ENCODE data around the gene PI16. TPM values are rescaled to one million over a fixed set of nuclear protein-coding genes. Genes with fewer than 3 reads are reported as not detected.

PI16 gene
- total RNA-seq, 2 donors from 2014 or later: 1.2 to 2.6 TPM

DNA sequence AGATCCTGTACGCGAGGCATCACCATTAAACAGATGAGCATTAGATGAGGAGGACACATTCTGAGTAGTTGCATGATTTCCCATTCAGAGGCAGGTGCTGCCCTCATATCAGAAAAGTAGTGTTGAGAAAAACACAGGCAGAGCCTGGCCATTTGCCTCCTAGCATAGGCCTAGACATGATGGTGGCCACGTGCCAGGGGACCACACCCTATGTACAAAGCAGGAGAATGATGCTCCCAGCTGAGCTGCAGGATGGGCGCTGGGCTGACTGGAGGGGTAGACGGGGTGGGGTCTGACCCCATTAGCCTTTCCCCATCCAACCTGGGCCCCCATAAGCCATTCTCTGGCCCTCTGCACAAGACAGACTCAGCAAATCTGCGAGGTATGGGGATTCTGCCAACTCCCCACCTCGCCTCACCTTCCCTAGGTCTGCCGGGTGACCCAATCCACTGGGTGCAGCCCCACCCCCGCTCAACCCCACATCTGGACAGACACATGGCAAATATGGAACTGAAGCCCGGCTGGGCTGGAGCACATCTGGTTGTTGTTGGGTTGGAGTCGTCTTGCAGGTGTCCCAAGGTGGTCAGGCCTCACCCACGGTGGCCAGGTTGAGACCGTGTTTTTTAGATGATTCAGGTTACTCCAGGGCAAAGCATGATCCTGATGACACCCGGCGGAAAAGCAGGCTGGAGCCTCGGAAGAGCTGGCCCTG lies 13.9 kb downstream of the PI16 start:
- H3K9ac ChIP-seq (ENCODE audit: low read depth in 2 of 2, low read length in 2 of 2): no peak overlapping the region
- no peaks in the 10 kb centered on the region for H3K9me3 ChIP-seq
- no peaks in the 10 kb centered on the region for H3K4me1 ChIP-seq
- H3K27me3 ChIP-seq: no peaks in the 10 kb centered on the region
- no peak overlapping the region for H3K4me3 ChIP-seq
- H3K36me3 ChIP-seq: peaks cover 25% of the 10 kb centered on the region
- DNase-seq: peak; percentile 45
- H3K27ac ChIP-seq: no peak overlapping the region
- TF ChIP-seq, protein P1, sequence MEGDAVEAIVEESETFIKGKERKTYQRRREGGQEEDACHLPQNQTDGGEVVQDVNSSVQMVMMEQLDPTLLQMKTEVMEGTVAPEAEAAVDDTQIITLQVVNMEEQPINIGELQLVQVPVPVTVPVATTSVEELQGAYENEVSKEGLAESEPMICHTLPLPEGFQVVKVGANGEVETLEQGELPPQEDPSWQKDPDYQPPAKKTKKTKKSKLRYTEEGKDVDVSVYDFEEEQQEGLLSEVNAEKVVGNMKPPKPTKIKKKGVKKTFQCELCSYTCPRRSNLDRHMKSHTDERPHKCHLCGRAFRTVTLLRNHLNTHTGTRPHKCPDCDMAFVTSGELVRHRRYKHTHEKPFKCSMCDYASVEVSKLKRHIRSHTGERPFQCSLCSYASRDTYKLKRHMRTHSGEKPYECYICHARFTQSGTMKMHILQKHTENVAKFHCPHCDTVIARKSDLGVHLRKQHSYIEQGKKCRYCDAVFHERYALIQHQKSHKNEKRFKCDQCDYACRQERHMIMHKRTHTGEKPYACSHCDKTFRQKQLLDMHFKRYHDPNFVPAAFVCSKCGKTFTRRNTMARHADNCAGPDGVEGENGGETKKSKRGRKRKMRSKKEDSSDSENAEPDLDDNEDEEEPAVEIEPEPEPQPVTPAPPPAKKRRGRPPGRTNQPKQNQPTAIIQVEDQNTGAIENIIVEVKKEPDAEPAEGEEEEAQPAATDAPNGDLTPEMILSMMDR (IDR thresholded peaks at IDR 0.05): no peak
- intact Hi-C loops (cut with DNase I): no loop called here

- Histone ChIP-seq H3K27ac (no peak overlapping the region), H3K4me1 (no peaks in the 10 kb centered on the region), H3K9ac (ENCODE audit: low read depth in 2 of 2, low read length in 2 of 2) (no peak overlapping the region), H3K9me3 (no peaks in the 10 kb centered on the region), H3K36me3 (peaks cover 30% of the 10 kb centered on the region), H3K4me3 (no peak overlapping the region), H3K27me3 (no peaks in the 10 kb centered on the region)
- intact Hi-C loops (cut with DNase I): no loop called here
- DNase-seq: no peak
- TF ChIP-seq, protein P1 (IDR thresholded peaks at IDR 0.05): no peak
Measured at GRCh38 chr6:36969240-36969691, 14.7 kb downstream of the PI16 start.

DNA sequence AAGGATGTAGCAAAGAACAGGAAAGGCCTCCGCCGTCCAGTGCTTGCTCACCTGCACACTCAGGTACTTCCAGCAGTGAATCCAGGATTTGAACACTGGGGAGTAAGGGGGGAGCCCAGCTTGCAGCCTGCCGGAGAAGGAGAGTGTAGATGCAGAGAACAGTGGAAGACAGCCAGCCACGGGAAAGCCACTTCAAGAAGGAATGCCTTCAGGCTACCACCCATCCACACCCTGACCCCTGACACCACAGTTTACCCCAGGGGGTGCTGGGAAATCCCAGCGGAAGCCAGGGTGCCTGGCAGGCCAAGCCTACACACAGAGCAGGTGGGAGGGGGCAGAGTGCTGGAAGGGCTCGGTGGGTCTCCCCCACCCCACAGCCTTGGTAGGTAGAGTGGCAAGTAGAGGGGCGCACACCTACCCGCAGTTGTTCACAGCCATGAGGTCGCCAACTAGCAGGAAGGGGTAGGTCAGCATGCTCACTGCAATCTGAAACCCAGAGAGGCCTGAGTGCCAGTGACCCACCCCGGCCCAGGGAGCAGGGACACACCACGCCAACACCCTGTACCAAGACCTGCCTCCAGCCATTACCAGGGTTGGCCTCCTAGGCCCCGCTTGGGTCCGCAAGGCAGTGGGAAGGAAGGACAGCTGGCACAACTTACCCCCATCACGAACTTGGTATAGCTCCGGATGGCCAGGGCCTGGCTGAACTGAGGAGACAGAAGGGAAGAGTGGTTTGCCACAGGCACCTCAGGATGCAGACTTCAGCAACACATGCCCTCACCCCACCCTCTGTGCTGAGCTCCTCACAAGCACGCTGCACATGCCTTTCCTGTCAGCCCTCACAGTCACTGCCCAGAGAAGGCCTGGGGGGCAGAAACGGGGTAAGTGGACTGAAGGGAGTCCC lies 15.7 kb downstream of the PI16 start:
- no peak for DNase-seq
- no peaks in the 10 kb centered on the region for H3K4me1 ChIP-seq
- no peaks in the 10 kb centered on the region for H3K27me3 ChIP-seq
- H3K9me3 ChIP-seq: no peaks in the 10 kb centered on the region
- peaks cover 33% of the 10 kb centered on the region for H3K36me3 ChIP-seq
- TF ChIP-seq, protein P1 (IDR thresholded peaks at IDR 0.05): no peak
- no peak overlapping the region for H3K27ac ChIP-seq
- H3K9ac ChIP-seq (ENCODE audit: low read depth in 2 of 2, low read length in 2 of 2): no peak overlapping the region
- no peak overlapping the region for H3K4me3 ChIP-seq
- intact Hi-C loops (cut with DNase I): no loop called here

DNA sequence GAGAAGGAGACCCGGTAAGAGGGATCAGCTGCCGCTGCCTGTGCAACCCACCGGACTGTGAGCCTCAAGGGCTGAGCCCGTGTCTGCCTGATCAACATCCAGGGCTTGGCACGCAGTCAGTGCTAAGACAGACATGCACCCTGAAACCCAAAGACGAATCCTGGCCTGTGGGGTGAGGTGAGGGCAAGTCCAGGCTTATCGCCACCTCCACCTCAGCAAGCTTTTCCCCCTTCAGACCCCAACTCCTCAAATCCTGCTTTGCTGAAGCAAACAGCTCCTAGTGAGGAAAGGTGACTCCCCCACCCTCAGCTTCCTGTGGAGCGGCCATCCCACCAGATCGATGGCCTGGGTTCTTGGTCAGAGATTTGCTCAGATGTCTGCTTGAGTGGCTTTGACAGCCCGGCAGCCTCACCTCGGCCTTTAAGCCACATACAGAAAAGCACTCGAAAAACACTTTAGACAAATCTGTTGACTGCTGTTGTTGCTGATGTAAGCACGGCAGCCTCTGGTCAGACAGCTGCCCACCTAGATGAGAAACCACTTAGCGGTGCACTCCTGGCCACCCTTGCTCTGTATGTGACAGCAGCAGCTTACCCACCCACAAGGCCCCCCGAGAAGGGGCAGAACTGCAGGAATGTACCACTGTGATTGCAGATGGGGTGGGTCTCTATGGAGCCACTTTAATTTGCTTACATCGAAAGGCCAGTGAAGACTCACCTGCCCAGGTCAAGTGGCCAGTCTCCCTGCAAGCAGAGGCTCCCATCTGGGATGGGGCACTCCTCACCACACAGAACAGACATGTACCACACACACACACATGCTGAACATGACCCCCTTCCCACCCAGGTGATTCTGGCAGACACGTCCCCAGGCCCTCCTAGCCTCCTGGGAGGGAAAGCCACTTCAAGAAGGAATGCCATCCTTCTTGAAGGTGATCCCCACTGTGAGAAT lies 16.6 kb downstream of the PI16 start:
- Histone ChIP-seq H3K27me3 (no peaks in the 10 kb centered on the region), H3K9ac (ENCODE audit: low read depth in 2 of 2, low read length in 2 of 2) (no peak overlapping the region), H3K36me3 (peaks cover 37% of the 10 kb centered on the region), H3K4me3 (no peak overlapping the region), H3K9me3 (no peaks in the 10 kb centered on the region), H3K4me1 (no peaks in the 10 kb centered on the region), H3K27ac (no peak overlapping the region)
- TF ChIP-seq, protein P1 (IDR thresholded peaks at IDR 0.05): no peak
- DNase-seq: no peak
- intact Hi-C loops (cut with DNase I): no loop called here
